T-helper 2 cell (primary cell): ENCODE measurements around the gene SPTBN4.
A peak's percentile ranks its signal among the peaks of the same experiment; 100 is the strongest.

Source experiments
- DNase-seq, 5 experiments: peaks; one replicate each; pipeline versions ENCODE4 v3.0.0 to v3.0.0-alpha.2; 2012 to 2022

SPTBN4 gene

GRCh38 chr19:40604647-40605215 is 137.9 kb downstream of the SPTBN4 start:
- no peak for DNase-seq

- DNase-seq, result peak; percentile 60 to 95 (median 81)
Measured at GRCh38 chr19:40605216-40605971, 138.6 kb downstream of the SPTBN4 start.

- no peak for DNase-seq
Measured at GRCh38 chr19:40607311-40608239, 140.8 kb downstream of the SPTBN4 start.

GRCh38 chr19:40608240-40608621 is 141.4 kb downstream of the SPTBN4 start:
- DNase-seq, result no peak

- no peak for DNase-seq
Measured at GRCh38 chr19:40608957-40609356, 142.2 kb downstream of the SPTBN4 start.

- peak; percentile 63 to 87 (median 78) for DNase-seq
Measured at GRCh38 chr19:40609561-40610395, 143.0 kb downstream of the SPTBN4 start.

GRCh38 chr19:40610396-40611064 is 143.7 kb downstream of the SPTBN4 start:
- DNase-seq, result peak; percentile 43 to 89 (median 60)

- peak in 1 of 5 experiments; percentile 70 for DNase-seq
Measured at GRCh38 chr19:40611096-40611495, 144.3 kb downstream of the SPTBN4 start.

GRCh38 chr19:40611900-40612698 is 145.3 kb downstream of the SPTBN4 start:
- no peak for DNase-seq

- peak in 4 of 5 experiments; percentile 47 to 77 (median 60) for DNase-seq
Measured at GRCh38 chr19:40612831-40613689, 146.3 kb downstream of the SPTBN4 start.

GRCh38 chr19:40613690-40614621 is 147.2 kb downstream of the SPTBN4 start:
- DNase-seq, result peak; percentile 63 to 94 (median 79)

GRCh38 chr19:40614622-40615411 is 148.0 kb downstream of the SPTBN4 start:
- peak in 4 of 5 experiments; percentile 58 to 98 (median 81) for DNase-seq

GRCh38 chr19:40616178-40616577 is 149.4 kb downstream of the SPTBN4 start:
- DNase-seq, result no peak

- DNase-seq, result no peak
Measured at GRCh38 chr19:40616941-40617340, 150.1 kb downstream of the SPTBN4 start.

GRCh38 chr19:40617961-40618360 is 151.2 kb downstream of the SPTBN4 start:
- no peak for DNase-seq

- no peak for DNase-seq
Measured at GRCh38 chr19:40619333-40620160, 152.7 kb downstream of the SPTBN4 start.

GRCh38 chr19:40620161-40620485 is 153.3 kb downstream of the SPTBN4 start:
- DNase-seq, result no peak
